Measurements from ENCODE around the gene TSTD2. TPM values are rescaled to one million over a fixed set of nuclear protein-coding genes. Genes with fewer than 3 reads are reported as not detected.

The TSTD2 gene
- polyA plus RNA-seq, 3 donors, result 1.2 to 11.4 (median 2.4) TPM

- no peak for DNase-seq
- intact Hi-C loops (cut with micrococcal nuclease), result no loop called here
Measured at GRCh38 chr9:97567894-97568202, 65.3 kb downstream of the TSTD2 start.

GRCh38 chr9:97567182-97567893 lies 65.8 kb downstream of the TSTD2 start:
- H3K4me3 ChIP-seq (replicated peaks in 1 of 3; ENCODE audit: low read depth in 2 of 3, low read length in 3 of 3), result no peak overlapping the region
- no peaks in the 10 kb centered on the region for H3K36me3 Mint-ChIP-seq
- H3K4me2 ChIP-seq (replicated peaks; ENCODE audit: extremely low read depth, low read length, poor library complexity, severe bottlenecking), result no peak overlapping the region
- H3K27me3 ChIP-seq (ENCODE audit: control insufficient read depth in 2 of 2, insufficient read depth in 2 of 2, low read length in 2 of 2), result no peaks in the 10 kb centered on the region
- no peaks in the 10 kb centered on the region for H3K79me2 ChIP-seq (ENCODE audit: insufficient read depth, low read length)
- no peaks in the 10 kb centered on the region for H3K4me1 Mint-ChIP-seq
- DNase-seq, result no peak
- H3K27me3 Mint-ChIP-seq (ENCODE audit: low read depth in 3 of 3), result peaks cover 0 to 4% (median 4%) of the 10 kb centered on the region in 3 donors
- H3K9me3 Mint-ChIP-seq, result no peaks in the 10 kb centered on the region
- no peaks in the 10 kb centered on the region for H4K20me1 ChIP-seq (ENCODE audit: insufficient read depth, low read length)
- intact Hi-C loops (cut with micrococcal nuclease), result no loop called here
- TF ChIP-seq, protein P1, sequence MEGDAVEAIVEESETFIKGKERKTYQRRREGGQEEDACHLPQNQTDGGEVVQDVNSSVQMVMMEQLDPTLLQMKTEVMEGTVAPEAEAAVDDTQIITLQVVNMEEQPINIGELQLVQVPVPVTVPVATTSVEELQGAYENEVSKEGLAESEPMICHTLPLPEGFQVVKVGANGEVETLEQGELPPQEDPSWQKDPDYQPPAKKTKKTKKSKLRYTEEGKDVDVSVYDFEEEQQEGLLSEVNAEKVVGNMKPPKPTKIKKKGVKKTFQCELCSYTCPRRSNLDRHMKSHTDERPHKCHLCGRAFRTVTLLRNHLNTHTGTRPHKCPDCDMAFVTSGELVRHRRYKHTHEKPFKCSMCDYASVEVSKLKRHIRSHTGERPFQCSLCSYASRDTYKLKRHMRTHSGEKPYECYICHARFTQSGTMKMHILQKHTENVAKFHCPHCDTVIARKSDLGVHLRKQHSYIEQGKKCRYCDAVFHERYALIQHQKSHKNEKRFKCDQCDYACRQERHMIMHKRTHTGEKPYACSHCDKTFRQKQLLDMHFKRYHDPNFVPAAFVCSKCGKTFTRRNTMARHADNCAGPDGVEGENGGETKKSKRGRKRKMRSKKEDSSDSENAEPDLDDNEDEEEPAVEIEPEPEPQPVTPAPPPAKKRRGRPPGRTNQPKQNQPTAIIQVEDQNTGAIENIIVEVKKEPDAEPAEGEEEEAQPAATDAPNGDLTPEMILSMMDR (IDR thresholded peaks at IDR 0.05), result no peak
- H3K9ac ChIP-seq (ENCODE audit: insufficient read depth, low read length, poor library complexity, severe bottlenecking), result no peak overlapping the region
- WGBS (ENCODE audit: insufficient coverage), result 82% methylated on average over 6 of the region's 9 CpGs
- no peak overlapping the region for H2AFZ ChIP-seq (ENCODE audit: insufficient read depth, low read depth, low read length, poor library complexity, severe bottlenecking)
- no peak overlapping the region for H3K4me3 Mint-ChIP-seq
- H3K36me3 ChIP-seq (replicated peaks in 1 of 2; ENCODE audit: control insufficient read depth in 1 of 2, insufficient read depth in 2 of 2, low read length in 2 of 2), result no peaks in the 10 kb centered on the region
- H3K27ac ChIP-seq (ENCODE audit: low read depth in 1 of 2, low read length in 2 of 2), result no peak overlapping the region
- H3K4me1 ChIP-seq (ENCODE audit: control insufficient read depth in 1 of 2, insufficient read depth in 2 of 2, low read length in 2 of 2), result no peaks in the 10 kb centered on the region
- H3K27ac Mint-ChIP-seq, result peak overlapping the region in 1 of 7 donors; percentile 28
- H3K9me3 ChIP-seq (replicated peaks in 1 of 2; ENCODE audit: control insufficient read depth in 1 of 2, insufficient read depth in 1 of 2, low read length in 2 of 2), result no peaks in the 10 kb centered on the region

More at GRCh38 chr9:97567894-97568202, 65.3 kb downstream of the TSTD2 start:
- no peaks in the 10 kb centered on the region for H3K9me3 Mint-ChIP-seq
- H3K27me3 ChIP-seq (ENCODE audit: control insufficient read depth in 2 of 2, insufficient read depth in 2 of 2, low read length in 2 of 2), result no peaks in the 10 kb centered on the region
- H3K4me2 ChIP-seq (replicated peaks; ENCODE audit: extremely low read depth, low read length, poor library complexity, severe bottlenecking), result no peak overlapping the region
- no peak overlapping the region for H3K4me3 ChIP-seq (replicated peaks in 1 of 3; ENCODE audit: low read depth in 2 of 3, low read length in 3 of 3)
- H3K9ac ChIP-seq (ENCODE audit: insufficient read depth, low read length, poor library complexity, severe bottlenecking), result no peak overlapping the region
- no peaks in the 10 kb centered on the region for H4K20me1 ChIP-seq (ENCODE audit: insufficient read depth, low read length)
- no peak overlapping the region for H2AFZ ChIP-seq (ENCODE audit: insufficient read depth, low read depth, low read length, poor library complexity, severe bottlenecking)
- H3K9me3 ChIP-seq (replicated peaks in 1 of 2; ENCODE audit: control insufficient read depth in 1 of 2, insufficient read depth in 1 of 2, low read length in 2 of 2), result no peaks in the 10 kb centered on the region
- no peak overlapping the region for H3K4me3 Mint-ChIP-seq
- no peak overlapping the region for H3K27ac Mint-ChIP-seq
- TF ChIP-seq, protein P1 (IDR thresholded peaks at IDR 0.05), result no peak
- 29% methylated on average over 4 of the region's 4 CpGs for WGBS (ENCODE audit: insufficient coverage)
- no peaks in the 10 kb centered on the region for H3K36me3 Mint-ChIP-seq
- no peaks in the 10 kb centered on the region for H3K4me1 ChIP-seq (ENCODE audit: control insufficient read depth in 1 of 2, insufficient read depth in 2 of 2, low read length in 2 of 2)
- H3K36me3 ChIP-seq (replicated peaks in 1 of 2; ENCODE audit: control insufficient read depth in 1 of 2, insufficient read depth in 2 of 2, low read length in 2 of 2), result no peaks in the 10 kb centered on the region
- no peaks in the 10 kb centered on the region for H3K4me1 Mint-ChIP-seq
- no peaks in the 10 kb centered on the region for H3K79me2 ChIP-seq (ENCODE audit: insufficient read depth, low read length)
- H3K27ac ChIP-seq (ENCODE audit: low read depth in 1 of 2, low read length in 2 of 2), result no peak overlapping the region
- H3K27me3 Mint-ChIP-seq (ENCODE audit: low read depth in 3 of 3), result peaks cover 0 to 4% (median 4%) of the 10 kb centered on the region in 3 donors
